T-helper 2 cell treated with Interferon-gamma antibody and Interleukin-4, amounts not matched to agents 5 μg/mL and 100 μg/mL, for 36 hours (primary cell): ENCODE results near the gene SLC25A2.
A peak's percentile ranks its signal among the peaks of the same experiment; 100 is the strongest.
"Not testable (repeated sequence)": the region's sequence is repeated elsewhere in the genome, so short reads cannot be mapped to it uniquely, and the experiment has no call there.

Experiments used
- DNase-seq: peaks from one replicate; pipeline ENCODE4 v3.0.0; 2021; ENCODE audit warnings: low spot score
- H3K27ac Mint-ChIP-seq: one replicate; pipeline ENCODE4 v1.8.0; 2021; ENCODE audit warnings: mild to moderate bottlenecking, mixed read lengths
- H3K27me3 Mint-ChIP-seq: one replicate; pipeline ENCODE4 v1.8.0; 2021; ENCODE audit warnings: low read depth, mixed read lengths
- H3K36me3 Mint-ChIP-seq: one replicate; pipeline ENCODE4 v1.8.0; 2021; ENCODE audit warnings: low read depth, mixed read lengths
- H3K4me1 Mint-ChIP-seq: one replicate; pipeline ENCODE4 v1.8.0; 2021; ENCODE audit warnings: low read depth, mixed read lengths
- H3K4me3 Mint-ChIP-seq: one replicate; pipeline ENCODE4 v1.8.0; 2022; ENCODE audit warnings: mild to moderate bottlenecking, moderate library complexity, mixed read lengths
- H3K9me3 Mint-ChIP-seq: one replicate; pipeline ENCODE4 v1.8.0; 2021; ENCODE audit warnings: mixed read lengths

SLC25A2 gene

DNA sequence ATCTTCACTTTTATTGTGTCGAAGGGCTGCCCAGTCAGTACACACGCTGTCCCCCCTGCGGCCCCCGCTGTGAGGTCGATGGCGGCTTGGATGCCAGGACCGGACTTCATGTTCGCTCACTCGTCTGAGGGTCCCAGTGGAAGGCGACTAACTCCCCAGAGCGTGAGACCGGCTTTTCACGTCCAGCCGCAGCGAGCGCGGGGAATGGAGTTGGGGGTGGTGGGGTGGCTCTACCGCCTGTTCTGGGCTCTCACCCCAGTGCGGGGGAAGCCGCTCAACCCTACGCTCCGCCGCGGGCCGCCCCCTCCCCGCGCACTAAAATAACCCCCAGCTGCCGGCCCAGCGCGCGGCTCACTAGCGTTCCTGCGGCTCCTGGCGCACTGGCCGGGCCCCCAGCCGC lies at the start of gene SLC25A2:
Gene SLC25A2 (minus strand): TSS at position 294 of the 400 bp plus-strand sequence. CDS start 184 bp downstream, at position 110.
- Mint-ChIP-seq H3K9me3 (peaks cover 80% of the 10 kb centered on the region), H3K4me3 (no peak within 1 kb of the TSS), H3K4me1 (no peaks in the 10 kb centered on the region), H3K27ac (no peak within 1 kb of the TSS), H3K27me3 (no peaks in the 10 kb centered on the region), H3K36me3 (peaks cover 1% of the 10 kb centered on the region)
- DNase-seq = no peak

DNA sequence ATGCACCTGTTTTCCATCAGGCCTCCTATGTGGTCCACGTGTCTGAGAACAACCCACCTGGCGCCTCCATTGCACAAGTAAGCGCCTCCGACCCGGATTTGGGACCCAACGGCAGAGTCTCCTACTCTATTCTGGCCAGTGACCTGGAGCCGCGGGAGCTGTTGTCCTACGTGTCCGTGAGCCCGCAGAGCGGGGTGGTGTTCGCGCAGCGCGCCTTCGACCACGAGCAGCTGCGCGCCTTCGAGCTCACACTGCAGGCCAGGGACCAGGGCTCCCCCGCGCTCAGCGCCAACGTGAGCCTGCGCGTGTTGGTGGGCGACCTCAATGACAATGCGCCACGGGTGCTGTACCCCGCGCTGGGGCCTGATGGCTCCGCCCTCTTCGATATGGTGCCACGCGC lies 47.7 kb upstream of the SLC25A2 start:
- no peak overlapping the region for H3K4me3 Mint-ChIP-seq
- peaks cover 2% of the 10 kb centered on the region for H3K4me1 Mint-ChIP-seq
- H3K27ac Mint-ChIP-seq = no peak overlapping the region
- DNase-seq = no peak
- peaks cover 25% of the 10 kb centered on the region for H3K9me3 Mint-ChIP-seq
- H3K36me3 Mint-ChIP-seq = peaks cover 1% of the 10 kb centered on the region
- peaks cover 13% of the 10 kb centered on the region for H3K27me3 Mint-ChIP-seq

DNA sequence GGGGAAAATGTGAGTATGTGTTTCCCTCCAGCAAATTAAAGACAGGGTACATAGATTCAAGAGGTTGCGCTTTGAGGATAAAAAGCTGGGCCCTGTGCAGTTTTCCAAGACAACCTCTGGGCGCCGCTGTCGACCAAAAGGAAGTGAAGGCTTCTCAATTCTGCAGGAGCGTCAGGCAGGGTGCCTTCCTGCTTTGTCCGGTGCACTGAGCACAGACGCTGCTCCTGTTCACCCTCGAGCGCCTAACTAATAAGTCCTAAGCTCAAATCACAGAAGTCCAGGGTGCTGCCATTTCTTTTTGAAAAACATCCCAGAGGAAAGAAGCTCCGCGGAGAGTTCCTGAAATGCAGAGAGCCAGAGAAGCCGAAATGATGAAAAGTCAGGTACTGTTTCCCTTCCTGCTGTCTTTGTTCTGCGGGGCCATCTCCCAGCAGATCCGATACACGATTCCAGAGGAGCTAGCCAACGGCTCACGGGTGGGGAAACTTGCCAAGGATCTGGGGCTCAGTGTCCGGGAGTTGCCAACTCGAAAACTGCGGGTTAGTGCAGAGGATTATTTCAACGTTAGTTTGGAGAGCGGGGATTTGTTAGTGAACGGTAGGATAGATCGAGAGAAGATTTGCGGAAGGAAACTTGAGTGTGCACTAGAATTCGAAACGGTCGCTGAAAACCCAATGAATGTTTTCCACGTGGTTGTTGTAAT lies 46.2 kb upstream of the SLC25A2 start, which contains the start of gene PCDHGB1:
Gene PCDHGB1 (plus strand): TSS at position 183 of the 703 bp plus-strand sequence. CDS start 162 bp downstream, at position 345.
- Mint-ChIP-seq H3K36me3 (peaks cover 1% of the 10 kb centered on the region), H3K9me3 (peaks cover 29% of the 10 kb centered on the region), H3K27me3 (peaks cover 14% of the 10 kb centered on the region), H3K4me3 (peak within 1 kb of the TSS; percentile 81), H3K27ac (no peak within 1 kb of the TSS), H3K4me1 (peaks cover 2% of the 10 kb centered on the region)
- peak; percentile 27 for DNase-seq

DNA sequence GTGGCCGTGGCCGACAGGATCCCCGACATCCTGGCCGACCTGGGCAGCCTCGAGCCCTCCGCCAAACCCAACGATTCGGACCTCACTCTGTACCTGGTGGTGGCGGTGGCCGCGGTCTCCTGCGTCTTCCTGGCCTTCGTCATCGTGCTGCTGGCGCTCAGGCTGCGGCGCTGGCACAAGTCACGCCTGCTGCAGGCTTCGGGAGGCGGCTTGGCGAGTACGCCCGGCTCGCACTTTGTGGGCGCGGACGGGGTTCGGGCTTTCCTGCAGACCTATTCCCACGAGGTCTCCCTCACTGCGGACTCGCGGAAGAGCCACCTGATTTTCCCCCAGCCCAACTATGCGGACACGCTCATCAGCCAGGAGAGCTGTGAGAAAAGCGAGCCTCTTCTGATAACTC lies 42.2 kb upstream of the SLC25A2 start:
- not testable (repeated sequence) for H3K27ac Mint-ChIP-seq, H3K4me3 Mint-ChIP-seq, H3K4me1 Mint-ChIP-seq, DNase-seq, H3K36me3 Mint-ChIP-seq
- peaks cover 12% of the 10 kb centered on the region for H3K27me3 Mint-ChIP-seq
- peaks cover 36% of the 10 kb centered on the region for H3K9me3 Mint-ChIP-seq

DNA sequence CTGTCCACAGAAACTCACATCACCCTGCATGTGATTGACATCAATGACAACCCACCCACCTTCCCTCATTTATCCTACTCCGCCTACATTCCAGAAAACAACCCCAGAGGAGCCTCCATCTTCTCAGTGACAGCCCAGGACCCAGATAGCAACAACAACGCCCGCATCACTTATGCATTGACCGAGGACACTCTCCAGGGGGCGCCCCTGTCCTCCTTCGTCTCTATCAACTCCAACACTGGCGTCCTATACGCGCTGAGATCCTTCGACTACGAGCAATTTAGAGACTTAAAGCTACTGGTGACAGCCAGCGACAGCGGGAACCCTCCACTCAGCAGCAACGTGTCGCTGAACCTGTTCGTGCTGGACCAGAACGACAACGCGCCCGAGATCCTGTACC lies 41.5 kb upstream of the SLC25A2 start:
- H3K27ac Mint-ChIP-seq = no peak overlapping the region
- no peak overlapping the region for H3K4me3 Mint-ChIP-seq
- peaks cover 35% of the 10 kb centered on the region for H3K9me3 Mint-ChIP-seq
- peaks cover 1% of the 10 kb centered on the region for H3K36me3 Mint-ChIP-seq
- peaks cover 13% of the 10 kb centered on the region for H3K27me3 Mint-ChIP-seq
- no peak for DNase-seq
- peaks cover 2% of the 10 kb centered on the region for H3K4me1 Mint-ChIP-seq

DNA sequence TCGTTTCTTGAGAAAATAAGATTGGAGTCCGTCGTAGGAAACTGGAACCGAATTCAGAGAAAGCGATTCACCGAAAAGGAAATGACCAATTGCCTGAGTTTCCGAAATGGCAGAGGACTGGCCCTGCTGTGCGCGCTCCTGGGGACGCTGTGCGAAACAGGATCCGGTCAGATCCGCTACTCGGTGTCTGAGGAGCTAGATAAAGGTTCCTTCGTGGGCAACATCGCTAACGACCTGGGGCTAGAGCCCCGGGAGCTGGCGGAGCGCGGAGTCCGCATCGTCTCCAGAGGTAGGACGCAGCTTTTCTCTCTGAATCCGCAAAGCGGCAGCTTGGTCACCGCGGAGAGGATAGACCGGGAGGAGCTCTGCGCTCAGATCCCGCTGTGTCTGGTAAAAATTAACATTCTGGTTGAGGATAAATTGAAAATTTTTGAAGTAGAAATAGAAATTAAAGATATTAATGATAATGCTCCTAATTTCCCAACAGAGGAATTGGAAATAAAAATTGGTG lies 40.2 kb upstream of the SLC25A2 start:
- H3K36me3 Mint-ChIP-seq = peaks cover 3% of the 10 kb centered on the region
- peaks cover 15% of the 10 kb centered on the region for H3K27me3 Mint-ChIP-seq
- peaks cover 34% of the 10 kb centered on the region for H3K9me3 Mint-ChIP-seq
- H3K4me3 Mint-ChIP-seq = peak overlapping the region; percentile 75
- DNase-seq = no peak
- H3K27ac Mint-ChIP-seq = no peak overlapping the region
- H3K4me1 Mint-ChIP-seq = no peaks in the 10 kb centered on the region

DNA sequence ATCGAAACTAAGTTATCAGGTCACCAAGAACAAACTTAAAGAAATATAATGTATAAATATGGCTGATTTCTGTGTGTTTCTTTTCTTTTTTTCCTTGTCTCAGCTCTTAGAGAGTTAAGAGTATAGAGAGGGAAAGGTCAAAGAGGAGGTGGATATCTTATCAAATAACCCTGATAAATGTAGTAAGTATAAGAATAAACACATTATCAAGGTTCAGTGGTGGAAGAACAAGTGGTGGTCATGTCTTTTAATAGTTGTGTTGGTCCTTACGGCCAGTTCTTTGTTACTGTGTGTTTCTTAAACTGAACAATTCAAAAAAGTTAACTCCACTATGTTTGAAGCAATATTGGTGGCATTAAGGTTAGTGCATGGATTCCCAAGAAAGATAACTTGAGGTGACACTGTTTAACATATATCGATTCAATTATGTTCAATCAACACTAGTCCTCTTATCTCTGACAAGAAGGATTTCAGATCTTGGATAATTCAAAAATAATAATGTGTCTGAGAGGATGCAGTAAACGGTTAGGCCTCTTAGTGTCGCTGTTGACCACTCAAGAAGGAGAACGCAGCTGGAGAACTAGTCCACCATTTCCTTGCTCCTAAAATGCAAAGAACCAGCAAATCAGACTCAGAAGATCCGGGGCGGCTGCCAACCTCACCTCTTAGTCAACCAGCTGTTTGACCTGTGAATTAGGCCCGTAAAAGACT lies 39.5 kb upstream of the SLC25A2 start, which contains the start of gene PCDHGA3:
Gene PCDHGA3 (plus strand): TSS at position 588 of the 711 bp plus-strand sequence. CDS start 205 bp downstream, outside the sequence.
- Mint-ChIP-seq H3K4me1 (no peaks in the 10 kb centered on the region), H3K27ac (no peak within 1 kb of the TSS), H3K36me3 (peaks cover 3% of the 10 kb centered on the region), H3K4me3 (peak within 1 kb of the TSS; percentile 75), H3K9me3 (peaks cover 34% of the 10 kb centered on the region), H3K27me3 (peaks cover 21% of the 10 kb centered on the region)
- DNase-seq = no peak

DNA sequence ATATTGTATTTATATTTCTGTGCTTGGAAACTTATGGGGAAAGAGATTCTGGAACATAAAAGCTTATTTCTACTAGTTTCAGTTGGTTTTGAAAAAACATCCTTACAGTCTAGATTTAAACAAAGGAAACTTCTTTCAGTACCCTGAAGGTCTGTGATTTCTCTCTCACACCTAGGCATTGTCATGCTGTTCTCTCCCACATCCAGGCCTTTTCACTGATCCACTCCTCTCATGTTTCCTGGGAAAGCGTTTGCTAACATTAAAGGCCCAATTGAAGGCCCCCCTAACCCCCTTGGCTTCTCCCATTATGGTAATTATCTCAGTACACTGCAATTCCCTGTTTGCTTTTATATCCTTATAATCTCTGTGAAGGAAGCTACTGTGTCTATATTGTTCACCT lies 38.9 kb upstream of the SLC25A2 start:
- no peak for DNase-seq
- Mint-ChIP-seq H3K4me1 (no peaks in the 10 kb centered on the region), H3K9me3 (peaks cover 34% of the 10 kb centered on the region), H3K27me3 (peaks cover 27% of the 10 kb centered on the region), H3K36me3 (peaks cover 3% of the 10 kb centered on the region), H3K27ac (no peak overlapping the region), H3K4me3 (no peak overlapping the region)

DNA sequence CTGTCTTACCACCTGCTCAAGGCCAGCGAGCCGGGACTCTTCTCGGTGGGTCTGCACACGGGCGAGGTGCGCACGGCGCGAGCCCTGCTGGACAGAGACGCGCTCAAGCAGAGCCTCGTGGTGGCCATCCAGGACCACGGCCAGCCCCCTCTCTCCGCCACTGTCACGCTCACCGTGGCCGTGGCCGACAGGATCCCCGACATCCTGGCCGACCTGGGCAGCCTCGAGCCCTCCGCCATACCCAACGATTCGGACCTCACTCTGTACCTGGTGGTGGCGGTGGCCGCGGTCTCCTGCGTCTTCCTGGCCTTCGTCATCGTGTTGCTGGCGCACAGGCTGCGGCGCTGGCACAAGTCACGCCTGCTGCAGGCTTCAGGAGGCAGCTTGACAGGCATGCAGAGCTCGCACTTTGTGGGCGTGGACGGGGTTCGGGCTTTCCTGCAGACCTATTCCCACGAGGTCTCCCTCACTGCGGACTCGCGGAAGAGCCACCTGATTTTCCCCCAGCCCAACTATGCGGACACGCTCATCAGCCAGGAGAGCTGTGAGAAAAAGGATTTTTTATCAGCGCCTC lies 37.0 kb upstream of the SLC25A2 start:
- H3K4me1 Mint-ChIP-seq, H3K4me3 Mint-ChIP-seq, DNase-seq, H3K36me3 Mint-ChIP-seq, H3K27ac Mint-ChIP-seq: not testable (repeated sequence)
- Mint-ChIP-seq H3K27me3 (peaks cover 38% of the 10 kb centered on the region), H3K9me3 (peaks cover 30% of the 10 kb centered on the region)

DNA sequence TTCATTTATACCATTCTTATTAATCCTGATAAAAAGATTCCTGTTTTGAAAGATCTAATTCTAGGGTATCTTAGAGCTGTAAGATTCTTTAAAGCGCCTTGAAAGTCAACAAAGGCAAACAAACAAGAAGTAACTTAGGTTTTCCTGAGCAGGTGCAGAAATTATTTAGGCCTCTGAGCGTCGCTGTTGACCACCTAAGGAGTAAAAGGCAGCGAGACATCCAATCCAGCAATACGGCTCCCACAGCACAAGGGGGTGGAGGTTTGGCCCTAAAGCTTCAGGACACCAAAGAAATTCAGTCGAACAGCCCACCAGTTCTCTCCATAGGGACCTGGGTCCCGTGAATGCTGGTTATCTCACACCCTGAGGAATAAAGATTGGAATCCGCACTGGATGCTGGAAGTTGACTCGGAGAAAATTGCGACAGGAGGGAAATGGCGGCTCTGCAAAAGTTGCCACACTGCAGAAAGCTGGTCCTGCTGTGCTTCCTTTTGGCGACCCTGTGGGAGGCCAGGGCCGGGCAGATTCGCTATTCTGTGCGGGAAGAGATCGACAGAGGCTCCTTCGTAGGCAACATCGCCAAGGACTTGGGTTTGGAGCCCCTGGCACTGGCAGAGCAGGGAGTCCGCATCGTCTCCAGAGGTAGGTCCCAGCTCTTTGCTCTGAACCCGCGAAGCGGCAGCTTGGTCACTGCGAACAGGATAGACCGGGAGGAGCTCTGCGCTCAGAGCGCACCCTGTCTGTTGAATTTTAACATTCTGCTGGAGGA lies 34.9 kb upstream of the SLC25A2 start, which contains the start of gene PCDHGA2:
Gene PCDHGA2 (plus strand): TSS at position 223 of the 769 bp plus-strand sequence.
- H3K4me3 Mint-ChIP-seq = peak within 1 kb of the TSS; percentile 80

DNA sequence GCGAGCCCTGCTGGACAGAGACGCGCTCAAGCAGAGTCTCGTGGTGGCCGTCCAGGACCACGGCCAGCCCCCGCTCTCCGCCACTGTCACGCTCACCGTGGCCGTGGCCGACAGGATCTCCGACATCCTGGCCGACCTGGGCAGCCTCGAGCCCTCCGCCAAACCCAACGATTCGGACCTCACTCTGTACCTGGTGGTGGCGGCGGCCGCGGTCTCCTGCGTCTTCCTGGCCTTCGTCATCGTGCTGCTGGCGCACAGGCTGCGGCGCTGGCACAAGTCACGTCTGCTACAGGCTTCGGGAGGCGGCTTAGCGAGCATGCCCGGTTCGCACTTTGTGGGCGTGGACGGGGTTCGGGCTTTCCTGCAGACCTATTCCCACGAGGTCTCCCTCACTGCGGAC lies 28.7 kb upstream of the SLC25A2 start:
- H3K4me1 Mint-ChIP-seq, DNase-seq, H3K4me3 Mint-ChIP-seq, H3K36me3 Mint-ChIP-seq, H3K27ac Mint-ChIP-seq: not testable (repeated sequence)
- H3K9me3 Mint-ChIP-seq = peaks cover 27% of the 10 kb centered on the region
- peaks cover 50% of the 10 kb centered on the region for H3K27me3 Mint-ChIP-seq

More for the DNA sequence above, 34.9 kb upstream of the SLC25A2 start, which contains the start of gene PCDHGA2:
- H3K36me3 Mint-ChIP-seq = peaks cover 3% of the 10 kb centered on the region
- no peaks in the 10 kb centered on the region for H3K4me1 Mint-ChIP-seq
- no peak within 1 kb of the TSS for H3K27ac Mint-ChIP-seq
- DNase-seq = no peak
- H3K27me3 Mint-ChIP-seq = peaks cover 49% of the 10 kb centered on the region
- peaks cover 26% of the 10 kb centered on the region for H3K9me3 Mint-ChIP-seq

DNA sequence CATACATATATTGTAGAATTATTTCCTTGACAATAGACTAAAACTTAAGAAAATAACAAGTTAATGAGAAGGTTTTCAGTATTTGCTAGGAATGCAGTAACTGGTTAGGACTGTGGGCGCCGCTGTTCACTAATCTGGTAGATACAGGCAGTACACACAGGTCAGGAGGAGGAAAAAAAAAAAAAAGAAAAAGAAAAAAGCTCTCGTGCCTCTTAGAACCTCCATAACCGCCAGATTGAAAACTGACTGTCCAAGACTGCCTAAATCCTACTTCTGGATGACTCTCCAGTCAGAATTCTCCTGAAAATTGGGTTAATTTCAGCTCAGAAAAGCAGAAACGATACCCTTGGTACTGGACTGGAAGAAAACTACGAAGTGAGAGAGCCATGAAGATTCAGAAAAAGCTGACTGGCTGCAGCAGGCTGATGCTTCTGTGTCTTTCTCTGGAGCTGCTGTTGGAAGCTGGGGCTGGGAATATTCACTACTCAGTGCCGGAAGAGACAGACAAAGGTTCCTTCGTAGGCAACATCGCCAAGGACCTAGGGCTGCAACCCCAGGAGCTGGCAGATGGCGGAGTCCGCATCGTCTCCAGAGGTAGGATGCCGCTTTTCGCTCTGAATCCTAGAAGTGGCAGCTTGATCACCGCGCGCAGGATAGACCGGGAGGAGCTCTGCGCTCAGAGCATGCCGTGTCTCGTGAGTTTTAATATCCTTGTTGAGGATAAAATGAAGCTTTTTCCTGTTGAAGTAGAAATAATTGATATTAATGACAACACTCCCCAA lies 26.6 kb upstream of the SLC25A2 start, which contains the start of gene PCDHGA1:
Gene PCDHGA1 (plus strand): TSS at position 216 of the 782 bp plus-strand sequence.
- no peak for DNase-seq
- peaks cover 30% of the 10 kb centered on the region for H3K9me3 Mint-ChIP-seq
- H3K4me3 Mint-ChIP-seq = peak within 1 kb of the TSS; percentile 28
- H3K27ac Mint-ChIP-seq = no peak within 1 kb of the TSS
- peaks cover 37% of the 10 kb centered on the region for H3K27me3 Mint-ChIP-seq
- H3K4me1 Mint-ChIP-seq = peaks cover 9% of the 10 kb centered on the region
- H3K36me3 Mint-ChIP-seq = peaks cover 5% of the 10 kb centered on the region
